HUES48 (cell line): ENCODE measurements around the gene RAD51B.

Source experiments
- H3K27ac ChIP-seq: one replicate; pipeline ENCODE4 v1.7.0; 2013; ENCODE audit warnings: low read depth, low read length, inconsistent platforms
- H3K27me3 ChIP-seq: 2 replicates; pipeline ENCODE4 v1.6.1; 2013; ENCODE audit warnings: mild to moderate bottlenecking, low read length; ENCODE audit not compliant: control insufficient read depth, insufficient read depth
- H3K36me3 ChIP-seq: 2 replicates; pipeline ENCODE4 v1.6.1; 2013; ENCODE audit warnings: low read length; ENCODE audit not compliant: control insufficient read depth, insufficient read depth
- H3K4me1 ChIP-seq: 2 replicates; pipeline ENCODE4 v1.6.1; 2013; ENCODE audit warnings: mild to moderate bottlenecking, low read length; ENCODE audit not compliant: control insufficient read depth, insufficient read depth
- H3K4me3 ChIP-seq: 2 replicates; pipeline ENCODE4 v1.5.1; 2013; ENCODE audit warnings: mild to moderate bottlenecking, low read depth, low read length
- H3K9ac ChIP-seq: 2 replicates; pipeline ENCODE4 v1.6.1; 2013; ENCODE audit warnings: mild to moderate bottlenecking, low read depth, low read length, moderate library complexity
- H3K9me3 ChIP-seq: 2 replicates; pipeline ENCODE4 v1.6.1; 2013; ENCODE audit warnings: low read length; ENCODE audit not compliant: control insufficient read depth, insufficient read depth

RAD51B gene

DNA sequence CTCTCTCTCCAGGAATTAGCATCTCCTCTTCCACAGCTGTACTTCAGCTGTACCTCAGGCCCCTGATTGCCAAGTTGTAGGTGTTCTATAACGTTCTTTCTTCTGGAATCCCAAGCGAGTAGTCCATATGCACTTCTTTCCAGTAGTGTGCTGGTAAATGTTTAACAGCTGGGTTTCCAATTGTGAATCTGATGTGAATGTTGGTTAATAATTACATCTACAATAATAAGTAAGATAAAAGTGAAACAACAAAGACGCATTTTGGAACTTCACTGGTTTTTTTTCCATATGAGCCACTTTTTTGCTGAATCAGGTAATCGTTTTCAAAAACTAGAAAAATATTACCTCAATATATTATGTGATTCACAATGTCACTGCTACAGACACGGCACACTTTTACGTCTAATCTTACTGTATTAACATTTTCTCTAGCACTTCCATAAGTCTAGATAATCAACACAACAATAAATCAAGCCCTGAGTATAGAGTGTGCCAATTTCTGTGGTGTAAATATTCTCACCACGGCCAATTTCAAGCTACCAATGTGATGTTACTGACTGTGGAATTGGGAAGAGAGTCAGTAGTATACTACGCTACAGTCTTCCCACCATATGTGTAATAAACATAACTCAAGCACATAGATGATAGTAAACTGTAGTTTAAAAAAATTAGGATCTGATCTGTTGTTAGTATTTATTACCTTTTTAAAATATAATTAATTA lies 860.3 kb downstream of the RAD51B start:
- Histone ChIP-seq H3K4me3 (no peak overlapping the region), H3K36me3 (no peaks in the 10 kb centered on the region), H3K9ac (no peak overlapping the region), H3K4me1 (peaks cover 4% of the 10 kb centered on the region; the same call in 1 of the 2 replicates), H3K27me3 (no peaks in the 10 kb centered on the region), H3K9me3 (no peaks in the 10 kb centered on the region), H3K27ac (no peak overlapping the region)

DNA sequence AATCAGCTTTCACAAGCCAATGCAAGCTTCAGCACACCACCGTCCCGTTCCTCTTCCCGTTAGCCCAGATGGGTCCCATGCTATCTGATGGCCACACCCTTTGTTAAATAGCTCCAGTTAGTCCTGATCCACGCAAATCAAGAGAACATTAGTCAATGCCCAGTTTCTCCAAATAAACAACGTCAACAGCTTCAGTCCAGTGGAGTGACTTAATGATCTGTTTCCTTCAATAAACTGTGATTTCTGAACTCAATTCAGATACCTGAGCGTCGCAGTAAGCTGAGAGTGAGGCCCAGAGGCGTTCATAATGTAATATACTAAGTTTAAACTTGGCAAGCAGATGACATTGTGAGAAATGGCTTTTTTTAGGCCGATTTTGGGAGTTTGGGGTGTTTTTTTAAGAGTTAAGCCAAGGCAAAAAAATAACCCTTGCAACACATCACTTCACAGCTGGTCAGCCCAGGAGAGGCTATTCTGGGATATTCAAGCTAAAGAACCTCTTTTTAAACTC lies 861.0 kb downstream of the RAD51B start:
- Histone ChIP-seq H3K4me3 (no peak overlapping the region), H3K36me3 (no peaks in the 10 kb centered on the region), H3K9ac (no peak overlapping the region), H3K4me1 (peaks cover 4% of the 10 kb centered on the region; the same call in 1 of the 2 replicates), H3K27ac (no peak overlapping the region), H3K27me3 (no peaks in the 10 kb centered on the region), H3K9me3 (no peaks in the 10 kb centered on the region)

DNA sequence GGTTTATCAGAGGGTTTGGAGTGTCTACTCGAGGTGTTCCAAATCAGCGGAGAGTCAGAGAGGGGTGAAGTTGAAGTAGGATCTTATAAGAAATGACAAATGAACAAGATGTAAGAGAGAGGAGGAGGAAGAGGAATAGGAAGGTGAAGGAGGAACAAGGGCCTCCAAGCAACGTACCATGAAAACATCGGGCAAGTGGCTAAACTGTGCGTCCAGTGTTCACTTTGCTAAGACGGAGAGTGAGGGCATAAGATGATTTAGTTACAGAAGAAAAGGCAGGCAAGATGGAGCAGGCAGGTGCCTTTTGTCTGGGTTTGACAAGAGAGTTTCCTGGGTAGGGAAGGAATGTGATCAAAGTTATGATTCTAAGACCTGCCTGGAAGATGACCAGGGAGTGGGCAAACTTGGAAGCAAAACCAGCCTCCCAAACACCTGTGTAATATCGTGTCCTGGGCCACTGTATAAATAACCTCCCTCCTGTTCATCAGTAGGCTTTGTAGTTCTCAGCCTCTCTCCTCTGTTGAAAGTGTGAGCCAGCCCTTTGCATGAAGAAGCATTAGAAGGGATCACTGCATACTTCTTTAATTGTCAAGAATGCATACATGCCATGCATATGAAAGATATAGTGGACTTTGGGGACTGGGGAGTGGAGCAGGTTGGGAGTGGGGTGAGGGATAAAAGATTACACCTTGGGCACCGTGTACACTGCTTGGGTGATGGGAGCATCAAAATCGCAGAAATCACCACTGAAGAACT lies 861.9 kb downstream of the RAD51B start:
- H3K27ac ChIP-seq: no peak overlapping the region
- no peaks in the 10 kb centered on the region for H3K36me3 ChIP-seq
- H3K27me3 ChIP-seq: no peaks in the 10 kb centered on the region
- H3K4me3 ChIP-seq: no peak overlapping the region
- H3K9me3 ChIP-seq: no peaks in the 10 kb centered on the region
- H3K9ac ChIP-seq: no peak overlapping the region
- H3K4me1 ChIP-seq: peaks cover 4% of the 10 kb centered on the region; the same call in 1 of the 2 replicates

DNA sequence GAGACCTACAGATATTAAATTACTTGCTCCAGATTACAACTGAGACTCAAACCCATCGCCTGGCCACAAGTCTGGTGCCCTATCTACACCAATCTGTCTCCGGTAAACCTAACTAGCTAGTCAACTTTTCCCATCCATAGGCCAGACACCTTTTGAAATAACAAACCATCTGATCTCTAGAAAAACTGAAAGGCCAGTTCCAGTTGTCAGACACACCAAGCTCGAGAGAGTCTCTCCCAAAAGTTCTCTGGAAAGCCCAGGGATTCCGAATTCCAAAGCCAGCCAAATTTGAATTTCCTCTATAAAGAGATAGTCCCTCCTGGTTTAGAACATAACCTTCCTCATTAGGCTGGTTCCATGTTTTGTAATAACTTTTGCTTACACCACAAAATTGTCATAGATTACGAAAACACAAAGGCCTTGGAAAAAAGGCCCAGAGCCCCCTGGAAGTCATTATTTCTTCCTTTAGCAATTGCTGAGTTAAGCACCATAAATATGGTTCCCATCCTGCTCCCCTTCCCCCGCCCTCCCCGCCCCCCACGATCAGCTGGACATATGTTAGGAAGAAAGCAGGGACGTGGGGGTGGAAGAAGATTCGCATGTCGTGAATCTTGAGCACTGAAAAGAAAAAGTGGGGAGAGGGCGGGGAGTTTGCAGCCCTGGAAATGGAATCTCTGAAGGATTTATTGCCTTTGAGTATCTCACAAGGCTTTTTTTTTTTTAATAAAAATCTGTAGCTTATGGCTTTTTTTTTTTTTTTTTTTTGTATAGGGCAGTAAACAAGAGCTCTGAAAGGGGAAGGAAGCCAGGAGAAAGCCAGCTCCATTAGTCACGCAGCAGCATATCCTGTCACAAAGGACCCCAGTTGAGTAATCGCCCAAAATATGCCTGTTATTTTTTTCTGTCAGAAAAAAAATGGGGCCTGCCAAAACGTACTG lies 862.9 kb downstream of the RAD51B start:
- peaks cover 4% of the 10 kb centered on the region; the same call in 1 of the 2 replicates for H3K4me1 ChIP-seq
- peak overlapping the region; percentile 80 for H3K27ac ChIP-seq
- H3K9me3 ChIP-seq: no peaks in the 10 kb centered on the region
- no peaks in the 10 kb centered on the region for H3K27me3 ChIP-seq
- H3K36me3 ChIP-seq: no peaks in the 10 kb centered on the region
- no peak overlapping the region for H3K9ac ChIP-seq
- H3K4me3 ChIP-seq: no peak overlapping the region

DNA sequence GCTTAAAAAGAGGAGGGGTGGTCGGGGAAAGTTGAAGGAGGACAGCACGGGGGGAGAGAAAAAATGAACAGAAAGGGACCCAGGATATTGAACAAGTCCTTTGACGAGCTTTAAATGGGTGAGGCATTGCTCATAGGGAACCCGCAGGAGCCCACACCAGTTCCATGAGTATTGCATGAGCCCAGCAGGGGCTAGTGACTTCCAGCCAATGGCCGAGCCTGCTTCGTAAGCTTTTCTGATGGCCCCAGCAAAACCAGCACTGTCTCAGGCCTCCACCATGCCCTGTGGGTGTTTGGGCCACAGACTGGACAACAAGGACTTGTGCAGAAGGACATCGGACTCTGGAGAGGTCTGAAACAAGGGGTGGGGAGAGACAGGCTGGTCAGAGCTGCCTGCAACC lies 863.7 kb downstream of the RAD51B start:
- no peaks in the 10 kb centered on the region for H3K27me3 ChIP-seq
- H3K4me3 ChIP-seq: no peak overlapping the region
- H3K9ac ChIP-seq: no peak overlapping the region
- H3K27ac ChIP-seq: peak overlapping the region; percentile 80
- H3K9me3 ChIP-seq: no peaks in the 10 kb centered on the region
- H3K36me3 ChIP-seq: no peaks in the 10 kb centered on the region
- H3K4me1 ChIP-seq: peaks cover 4% of the 10 kb centered on the region; the same call in 1 of the 2 replicates

DNA sequence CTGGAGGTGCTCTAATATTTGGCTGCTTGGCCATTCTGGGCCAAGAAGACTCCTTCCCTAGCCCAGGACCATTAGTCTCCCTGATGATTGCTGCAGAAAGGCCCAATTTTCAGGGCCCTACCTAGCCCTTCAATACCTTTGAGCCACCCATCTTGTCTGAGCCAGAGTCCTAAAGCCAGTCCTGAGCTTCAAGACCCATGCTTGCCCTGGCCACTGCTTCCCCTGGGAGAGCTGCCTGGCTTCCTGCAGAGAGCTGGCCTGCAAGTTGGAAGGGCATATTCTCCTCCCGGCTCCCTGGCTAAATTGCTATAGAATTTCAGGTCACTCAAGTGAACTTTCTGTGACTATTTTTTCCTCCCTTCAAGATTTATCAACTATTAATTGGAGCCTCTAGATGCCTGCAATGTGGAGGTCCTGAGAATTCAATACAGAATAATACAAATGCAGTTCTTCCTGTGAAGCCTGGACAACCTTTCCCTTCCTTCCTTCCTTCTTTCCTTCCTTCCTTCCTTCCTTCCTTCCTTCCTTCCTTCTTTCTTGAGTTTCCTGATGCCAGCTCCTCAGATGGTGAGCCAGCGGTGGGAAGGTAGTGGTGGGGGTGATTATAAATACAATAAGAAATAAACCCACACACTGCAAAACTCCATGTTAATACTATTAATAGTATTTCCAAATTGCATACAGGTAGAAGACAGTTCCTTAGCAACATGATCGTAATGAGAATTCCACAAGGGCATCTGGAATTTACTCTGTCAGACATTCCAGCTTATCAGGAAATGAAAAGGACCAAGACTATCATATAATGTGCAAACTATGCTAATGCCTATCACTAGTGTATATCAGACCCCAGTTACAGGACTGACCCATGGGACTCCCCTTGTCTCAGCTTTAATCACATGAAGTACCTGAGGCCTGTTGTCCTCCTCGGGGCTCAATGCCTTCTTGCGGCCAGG lies 865.2 kb downstream of the RAD51B start:
- H3K36me3 ChIP-seq: no peaks in the 10 kb centered on the region
- no peak overlapping the region for H3K9ac ChIP-seq
- H3K4me3 ChIP-seq: no peak overlapping the region
- peak overlapping the region; percentile 22 for H3K27ac ChIP-seq
- peaks cover 13% of the 10 kb centered on the region for H3K4me1 ChIP-seq
- no peaks in the 10 kb centered on the region for H3K9me3 ChIP-seq
- no peaks in the 10 kb centered on the region for H3K27me3 ChIP-seq

DNA sequence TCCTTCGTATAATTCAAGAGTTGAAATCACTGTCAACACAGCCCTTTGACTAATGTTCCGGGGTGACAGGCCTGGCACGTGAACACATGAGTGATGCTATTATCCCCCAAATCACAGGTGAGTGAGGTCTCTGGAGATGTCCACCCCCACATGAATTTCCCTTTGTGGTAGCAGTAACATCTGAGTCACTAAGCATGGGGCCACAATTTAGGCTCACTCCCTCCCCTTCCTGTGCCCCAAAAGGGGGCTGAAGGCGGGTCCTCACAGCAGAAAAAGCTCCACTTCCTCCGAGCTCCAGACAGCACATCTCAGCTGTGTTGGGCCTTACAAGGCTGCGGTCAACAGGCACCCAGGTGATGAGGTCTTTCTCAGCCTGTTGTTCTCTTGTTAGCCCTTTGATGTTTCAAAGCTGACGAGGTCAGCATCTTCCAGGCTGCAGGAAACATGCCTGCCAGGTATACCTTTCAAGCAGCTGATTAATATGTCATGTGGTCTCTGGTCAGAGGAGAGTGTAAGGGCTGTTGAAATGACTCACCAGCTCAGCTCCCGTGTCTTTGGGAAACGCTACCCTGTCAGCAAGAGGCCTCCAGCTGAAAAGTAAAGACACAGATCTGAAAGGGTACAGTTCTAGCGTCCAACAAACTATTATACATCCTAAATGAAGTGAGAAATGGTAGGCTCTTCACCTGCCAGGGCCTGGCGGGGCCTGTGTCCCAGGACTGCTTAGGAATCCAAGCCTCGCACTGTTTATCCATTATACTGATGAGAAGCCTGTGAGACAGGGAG lies 866.0 kb downstream of the RAD51B start:
- no peaks in the 10 kb centered on the region for H3K9me3 ChIP-seq
- peak overlapping the region; percentile 22 for H3K27ac ChIP-seq
- no peaks in the 10 kb centered on the region for H3K36me3 ChIP-seq
- no peak overlapping the region for H3K9ac ChIP-seq
- H3K4me1 ChIP-seq: peaks cover 13% of the 10 kb centered on the region
- no peak overlapping the region for H3K4me3 ChIP-seq
- H3K27me3 ChIP-seq: no peaks in the 10 kb centered on the region

DNA sequence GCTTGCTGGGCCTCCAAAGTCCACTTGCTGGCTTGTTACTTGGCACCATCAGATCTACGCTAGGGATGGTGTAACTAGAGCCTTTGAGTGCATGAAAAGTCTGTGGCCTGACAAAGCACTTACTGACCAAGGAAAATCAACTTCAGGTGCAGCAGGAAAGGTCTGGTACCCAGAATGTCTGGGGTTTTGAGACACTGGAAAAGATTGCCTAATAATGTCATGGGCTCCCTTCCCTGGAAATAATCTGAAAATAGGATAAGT lies 866.6 kb downstream of the RAD51B start:
- Histone ChIP-seq H3K27me3 (no peaks in the 10 kb centered on the region), H3K27ac (no peak overlapping the region), H3K9me3 (no peaks in the 10 kb centered on the region), H3K4me3 (no peak overlapping the region), H3K36me3 (no peaks in the 10 kb centered on the region), H3K4me1 (peaks cover 13% of the 10 kb centered on the region), H3K9ac (no peak overlapping the region)

DNA sequence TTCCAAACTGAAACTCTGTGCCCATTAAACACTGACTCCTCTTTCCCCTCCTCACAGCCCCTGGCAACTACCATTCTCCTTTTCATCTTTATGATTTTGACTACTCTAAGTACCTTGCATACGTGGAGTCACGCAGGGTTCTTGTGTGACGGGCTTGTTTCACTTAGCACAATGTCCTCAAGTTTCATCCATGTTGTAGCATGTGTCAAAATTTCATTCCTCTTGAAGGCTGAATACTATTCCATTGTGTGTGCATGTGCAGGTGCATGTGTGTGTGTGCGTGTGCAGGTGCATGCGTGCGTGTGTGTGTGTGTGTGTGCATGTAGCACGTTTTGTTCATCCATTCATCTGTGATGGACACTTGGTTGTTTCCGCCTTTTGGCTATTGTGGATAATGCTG lies 867.1 kb downstream of the RAD51B start:
- H3K4me1 ChIP-seq: peaks cover 14% of the 10 kb centered on the region
- H3K27ac ChIP-seq: no peak overlapping the region

More for the DNA sequence above, 867.1 kb downstream of the RAD51B start:
- Histone ChIP-seq H3K4me3 (no peak overlapping the region), H3K9me3 (no peaks in the 10 kb centered on the region), H3K9ac (no peak overlapping the region), H3K36me3 (no peaks in the 10 kb centered on the region), H3K27me3 (no peaks in the 10 kb centered on the region)
